M059J (cell line): Measurements from ENCODE around the gene PLCB1. TPM values are rescaled to one million over a fixed set of nuclear protein-coding genes. Genes with fewer than 3 reads are reported as not detected.
"Not testable (repeated sequence)": the region's sequence is repeated elsewhere in the genome, so short reads cannot be mapped to it uniquely, and the experiment has no call there.

ENCODE experiments used
- DNase-seq: peaks from one replicate; pipeline ENCODE4 v3.0.0-alpha.2; 2012; ENCODE audit warnings: low read depth
- total RNA-seq: library from RNA; depleted of rRNA; stranded (reverse); fragments of >200 nt; shearing (Covaris generic); gene quantifications from 2 replicates; pipeline ENCODE4 v1.2.3, GENCODE V29; 2014

Gene PLCB1
- total RNA-seq, 1 experiment from 2014 or later, result 0.94 TPM

GRCh38 chr20:8334641-8335040, 202.6 kb downstream of the PLCB1 start:
- no peak for DNase-seq

GRCh38 chr20:8335059-8335458, 203.0 kb downstream of the PLCB1 start:
- DNase-seq, result no peak

- no peak for DNase-seq
Observed at GRCh38 chr20:8335495-8336195, 203.6 kb downstream of the PLCB1 start.

- DNase-seq, result no peak
Observed at GRCh38 chr20:8339349-8339748, 207.3 kb downstream of the PLCB1 start.

GRCh38 chr20:8342391-8342790, 210.3 kb downstream of the PLCB1 start:
- no peak for DNase-seq

- DNase-seq, result no peak
Observed at GRCh38 chr20:8344106-8344505, 212.0 kb downstream of the PLCB1 start.

GRCh38 chr20:8344631-8345030, 212.6 kb downstream of the PLCB1 start:
- DNase-seq, result no peak

GRCh38 chr20:8346700-8347270, 214.7 kb downstream of the PLCB1 start:
- DNase-seq, result no peak

GRCh38 chr20:8350225-8350624, 218.2 kb downstream of the PLCB1 start:
- DNase-seq, result not testable (repeated sequence)

- no peak for DNase-seq
Observed at GRCh38 chr20:8352486-8352885, 220.4 kb downstream of the PLCB1 start.

- DNase-seq, result no peak
Observed at GRCh38 chr20:8353512-8353911, 221.4 kb downstream of the PLCB1 start.

- no peak for DNase-seq
Observed at GRCh38 chr20:8355453-8355852, 223.4 kb downstream of the PLCB1 start.

- DNase-seq, result no peak
Observed at GRCh38 chr20:8356806-8357205, 224.7 kb downstream of the PLCB1 start.

- no peak for DNase-seq
Observed at GRCh38 chr20:8357703-8358102, 225.6 kb downstream of the PLCB1 start.

GRCh38 chr20:8360035-8360434, 228.0 kb downstream of the PLCB1 start:
- no peak for DNase-seq

- DNase-seq, result no peak
Observed at GRCh38 chr20:8361006-8361652, 229.1 kb downstream of the PLCB1 start.

GRCh38 chr20:8361779-8362178, 229.7 kb downstream of the PLCB1 start:
- DNase-seq, result no peak

GRCh38 chr20:8362457-8362856, 230.4 kb downstream of the PLCB1 start:
- DNase-seq, result no peak

GRCh38 chr20:8363970-8364733, 232.1 kb downstream of the PLCB1 start:
- DNase-seq, result no peak

GRCh38 chr20:8364734-8365078, 232.6 kb downstream of the PLCB1 start:
- DNase-seq, result no peak

GRCh38 chr20:8365634-8366033, 233.6 kb downstream of the PLCB1 start:
- no peak for DNase-seq

- no peak for DNase-seq
Observed at GRCh38 chr20:8366303-8366923, 234.3 kb downstream of the PLCB1 start.
